Mammary epithelial cell (primary cell): ENCODE measurements around the gene NUP43.

Experiments used
- EZH2 ChIP-seq: IDR thresholded peaks from 2 replicates; pipeline ENCODE4 v1.6.1; 2012; ENCODE audit warnings: low read length, inconsistent platforms, borderline replicate concordance
- TF ChIP-seq, protein P1 (sequence below), 2 donors: IDR thresholded peaks in 1 of 2; conservative IDR thresholded peaks in 1 of 2; 2 replicates each; pipeline ENCODE4 v1.5.1; 2011 to 2012; ENCODE audit warnings: inconsistent platforms in 2 of 2, low read length in 2 of 2, mild to moderate bottlenecking in 2 of 2, control low read depth in 1 of 2, low read depth in 1 of 2; ENCODE audit not compliant: insufficient read depth in 1 of 2; ENCODE audit errors: extremely low read depth in 1 of 2

DNA sequence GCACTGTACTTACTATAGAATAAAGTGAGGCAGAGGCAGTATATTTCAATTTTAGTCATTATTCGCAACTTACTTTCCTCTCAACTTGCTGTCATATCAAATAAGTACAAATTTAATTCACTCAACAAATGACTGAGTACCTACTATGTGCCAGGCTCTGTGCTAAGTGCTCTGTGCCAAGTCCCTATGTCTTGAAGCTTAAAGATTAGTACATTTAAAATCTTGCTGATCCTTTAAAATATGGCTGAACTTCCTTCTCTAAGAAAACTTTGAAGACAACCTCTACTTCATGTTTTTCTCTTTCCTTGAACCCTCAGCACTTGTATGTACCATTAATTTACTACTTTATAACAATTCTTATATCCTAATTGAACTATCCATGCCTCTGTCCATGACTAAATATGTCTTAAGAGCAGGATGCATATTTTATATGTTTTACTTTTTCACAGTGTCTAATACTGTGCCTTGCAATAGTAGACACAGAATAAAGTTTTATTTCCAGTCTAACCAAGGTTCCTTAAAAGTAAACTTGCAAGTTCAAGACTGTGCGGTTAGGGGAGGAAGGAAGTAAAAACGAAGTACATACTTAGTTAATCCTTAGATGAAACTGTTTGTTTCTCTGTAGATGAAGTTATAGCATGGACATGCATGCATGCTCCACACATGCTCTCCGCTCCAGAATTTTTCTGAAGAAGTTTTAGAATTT is 18.4 kb downstream of the NUP43 start:
- no peak for TF ChIP-seq EZH2
- TF ChIP-seq, protein P1, sequence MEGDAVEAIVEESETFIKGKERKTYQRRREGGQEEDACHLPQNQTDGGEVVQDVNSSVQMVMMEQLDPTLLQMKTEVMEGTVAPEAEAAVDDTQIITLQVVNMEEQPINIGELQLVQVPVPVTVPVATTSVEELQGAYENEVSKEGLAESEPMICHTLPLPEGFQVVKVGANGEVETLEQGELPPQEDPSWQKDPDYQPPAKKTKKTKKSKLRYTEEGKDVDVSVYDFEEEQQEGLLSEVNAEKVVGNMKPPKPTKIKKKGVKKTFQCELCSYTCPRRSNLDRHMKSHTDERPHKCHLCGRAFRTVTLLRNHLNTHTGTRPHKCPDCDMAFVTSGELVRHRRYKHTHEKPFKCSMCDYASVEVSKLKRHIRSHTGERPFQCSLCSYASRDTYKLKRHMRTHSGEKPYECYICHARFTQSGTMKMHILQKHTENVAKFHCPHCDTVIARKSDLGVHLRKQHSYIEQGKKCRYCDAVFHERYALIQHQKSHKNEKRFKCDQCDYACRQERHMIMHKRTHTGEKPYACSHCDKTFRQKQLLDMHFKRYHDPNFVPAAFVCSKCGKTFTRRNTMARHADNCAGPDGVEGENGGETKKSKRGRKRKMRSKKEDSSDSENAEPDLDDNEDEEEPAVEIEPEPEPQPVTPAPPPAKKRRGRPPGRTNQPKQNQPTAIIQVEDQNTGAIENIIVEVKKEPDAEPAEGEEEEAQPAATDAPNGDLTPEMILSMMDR (conservative IDR thresholded peaks at IDR 0.05 in 1 of 2, IDR thresholded peaks at IDR 0.05 in 1 of 2; ENCODE audit: extremely low read depth in 1 of 2, insufficient read depth in 1 of 2, low read depth in 1 of 2, low read length in 2 of 2) = no peak
